T-helper 1 cell treated with Interleukin-12 subunit alpha and Interleukin-12 subunit beta and Interleukin-4 antibody, amounts not matched to agents 30 μg/mL and 1 μg/mL, for 36 hours (primary cell): ENCODE data around the gene EEF2K.

Source experiments
- H3K27ac Mint-ChIP-seq: one replicate; pipeline ENCODE4 v1.8.0; 2021; ENCODE audit warnings: mild to moderate bottlenecking, mixed read lengths
- H3K27me3 Mint-ChIP-seq: one replicate; pipeline ENCODE4 v1.8.0; 2021; ENCODE audit warnings: low read depth, mixed read lengths
- H3K36me3 Mint-ChIP-seq: one replicate; pipeline ENCODE4 v1.8.0; 2021; ENCODE audit warnings: low read depth, mixed read lengths
- H3K4me1 Mint-ChIP-seq: one replicate; pipeline ENCODE4 v1.8.0; 2021; ENCODE audit warnings: low read depth, mixed read lengths
- H3K4me3 Mint-ChIP-seq: one replicate; pipeline ENCODE4 v1.8.0; 2021; ENCODE audit warnings: mild to moderate bottlenecking, moderate library complexity, mixed read lengths
- H3K9me3 Mint-ChIP-seq: one replicate; pipeline ENCODE4 v1.8.0; 2021; ENCODE audit warnings: mixed read lengths

The EEF2K gene

GRCh38 chr16:22337849-22338635, 132.0 kb downstream of the EEF2K start:
- Mint-ChIP-seq H3K4me3 (no peak overlapping the region), H3K4me1 (peaks cover 18% of the 10 kb centered on the region), H3K27ac (peak overlapping the region; percentile 52), H3K36me3 (peaks cover 80% of the 10 kb centered on the region), H3K9me3 (peaks cover 35% of the 10 kb centered on the region), H3K27me3 (no peaks in the 10 kb centered on the region)
